Fibroblast of lung (primary cell): ENCODE data around the gene UGT1A1. TPM values are rescaled to one million over a fixed set of nuclear protein-coding genes. Genes with fewer than 3 reads are reported as not detected.

Experiments used
- DNase-seq, 2 donors: peaks; one replicate each; pipeline versions ENCODE4 v3.0.0 to v3.0.0-alpha.2; 2010; ENCODE audit warnings: low read depth in 2 of 2
- H2AFZ ChIP-seq: 2 replicates; pipeline ENCODE4 v1.5.1; 2012; ENCODE audit warnings: low read length, control low read depth, inconsistent platforms
- H3K27ac ChIP-seq: 2 replicates; pipeline ENCODE4 v1.5.1; 2011; ENCODE audit warnings: low read length, control low read depth; ENCODE audit not compliant: insufficient read depth
- H3K27me3 ChIP-seq: 2 replicates; pipeline ENCODE4 v1.5.1; 2011; ENCODE audit warnings: mild to moderate bottlenecking, low read length; ENCODE audit not compliant: control insufficient read depth, insufficient read depth
- H3K36me3 ChIP-seq: 2 replicates; pipeline ENCODE4 v1.5.1; 2011; ENCODE audit warnings: low read length; ENCODE audit not compliant: control insufficient read depth, insufficient read depth
- H3K4me1 ChIP-seq: 2 replicates; pipeline ENCODE4 v1.5.1; 2011; ENCODE audit warnings: low read length; ENCODE audit not compliant: control insufficient read depth, insufficient read depth; ENCODE audit errors: extremely low read depth
- H3K4me2 ChIP-seq: 2 replicates; pipeline ENCODE4 v1.5.1; 2011; ENCODE audit warnings: low read length, control low read depth; ENCODE audit not compliant: insufficient read depth; ENCODE audit errors: extremely low read depth
- H3K4me3 ChIP-seq, 4 experiments: fragments of 200-600 bp in 1 of 4; sonication (generic) in 1 of 4; replicated peaks in 1 of 4; 2 replicates each; pipeline ENCODE4 v1.5.1; 2011 to 2016; ENCODE audit warnings: low read length in 4 of 4, low read depth in 3 of 4, mild to moderate bottlenecking in 3 of 4, control low read depth in 2 of 4, inconsistent platforms in 1 of 4, mixed read lengths in 1 of 4; ENCODE audit not compliant: insufficient read depth in 1 of 4; ENCODE audit errors: control extremely low read depth in 1 of 4
- H3K79me2 ChIP-seq: 2 replicates; pipeline ENCODE4 v1.5.1; 2012; ENCODE audit warnings: mild to moderate bottlenecking, low read length, inconsistent platforms; ENCODE audit not compliant: control insufficient read depth, insufficient read depth
- H3K9ac ChIP-seq: 2 replicates; pipeline ENCODE4 v1.5.1; 2011; ENCODE audit warnings: mild to moderate bottlenecking, low read length, control low read depth; ENCODE audit not compliant: insufficient read depth
- H3K9me3 ChIP-seq: 2 replicates; pipeline ENCODE4 v1.5.1; 2012; ENCODE audit warnings: low read depth, low read length; ENCODE audit not compliant: control insufficient read depth, insufficient read depth
- H4K20me1 ChIP-seq: 2 replicates; pipeline ENCODE4 v1.5.1; 2011; ENCODE audit warnings: low read length; ENCODE audit not compliant: control insufficient read depth, insufficient read depth; ENCODE audit errors: extremely low read depth
- CTCF ChIP-seq, 2 donors: IDR thresholded peaks in 1 of 2; conservative IDR thresholded peaks in 1 of 2; 1 replicate in 1 of 2; 2 replicates in 1 of 2; pipeline ENCODE4 v1.5.1; 2011 to 2012; ENCODE audit warnings: low read length in 2 of 2, control low read depth in 1 of 2, inconsistent platforms in 1 of 2, low read depth in 1 of 2, mild to moderate bottlenecking in 1 of 2
- EZH2 ChIP-seq: IDR thresholded peaks from 2 replicates; pipeline ENCODE4 v1.5.1; 2012; ENCODE audit warnings: low read length, control low read depth, mild to moderate bottlenecking; ENCODE audit errors: missing control alignments
- polyA plus RNA-seq, 2 donors: library from polyadenylated mRNA; depleted of rRNA in 1 of 2; stranded (reverse) in 1 of 2; unstranded in 1 of 2; fragments of >200 nt; gene quantifications; 2 replicates each; pipeline ENCODE4 v1.2.1, GENCODE V29; 2011 to 2012; ENCODE audit warnings: missing spikeins in 1 of 2
- total RNA-seq: library from RNA; depleted of rRNA; stranded (reverse); fragments of >200 nt; gene quantifications from 2 replicates; pipeline ENCODE4 v1.2.1, GENCODE V29; 2014

The UGT1A1 gene
- total and polyA plus RNA-seq, 2 donors (not counting 1 experiment from before 2014, with no cell fraction given) = not detected

- Histone ChIP-seq H3K36me3 (no peaks in the 10 kb centered on the region), H3K27ac (no peak overlapping the region), H3K9me3 (no peaks in the 10 kb centered on the region), H2AFZ (no peak overlapping the region), H3K4me3 (no peak overlapping the region), H3K4me2 (no peak overlapping the region), H4K20me1 (no peaks in the 10 kb centered on the region), H3K27me3 (no peaks in the 10 kb centered on the region), H3K9ac (no peak overlapping the region), H3K79me2 (no peaks in the 10 kb centered on the region), H3K4me1 (no peaks in the 10 kb centered on the region)
- TF ChIP-seq EZH2 (no peak), CTCF (conservative IDR thresholded peaks at IDR 0.05 in 1 of 2, IDR thresholded peaks at IDR 0.05 in 1 of 2; ENCODE audit: low read depth in 1 of 2, low read length in 2 of 2) (no peak)
- DNase-seq = no peak
Measured at GRCh38 chr2:233779722-233780121, 19.7 kb downstream of the UGT1A1 start.

- H3K27ac ChIP-seq = no peak overlapping the region
- no peak overlapping the region for H2AFZ ChIP-seq
- no peak overlapping the region for H3K9ac ChIP-seq
- H3K79me2 ChIP-seq = no peaks in the 10 kb centered on the region
- no peak overlapping the region for H3K4me2 ChIP-seq
- TF ChIP-seq CTCF (conservative IDR thresholded peaks at IDR 0.05 in 1 of 2, IDR thresholded peaks at IDR 0.05 in 1 of 2; ENCODE audit: low read depth in 1 of 2, low read length in 2 of 2) = no peak
- TF ChIP-seq EZH2 = no peak
- H3K27me3 ChIP-seq = no peaks in the 10 kb centered on the region
- H3K9me3 ChIP-seq = no peaks in the 10 kb centered on the region
- no peak overlapping the region for H3K4me3 ChIP-seq
- H3K4me1 ChIP-seq = no peaks in the 10 kb centered on the region
- H4K20me1 ChIP-seq = no peaks in the 10 kb centered on the region
- no peaks in the 10 kb centered on the region for H3K36me3 ChIP-seq
- no peak for DNase-seq
Measured at GRCh38 chr2:233780771-233781170, 20.7 kb downstream of the UGT1A1 start.

- Histone ChIP-seq H2AFZ (no peak overlapping the region), H3K4me1 (no peaks in the 10 kb centered on the region), H3K9ac (no peak overlapping the region), H3K27ac (no peak overlapping the region), H3K4me2 (no peak overlapping the region), H3K9me3 (no peaks in the 10 kb centered on the region), H3K4me3 (no peak overlapping the region), H4K20me1 (no peaks in the 10 kb centered on the region), H3K79me2 (no peaks in the 10 kb centered on the region), H3K36me3 (no peaks in the 10 kb centered on the region), H3K27me3 (no peaks in the 10 kb centered on the region)
- no peak for DNase-seq
- no peak for TF ChIP-seq CTCF (conservative IDR thresholded peaks at IDR 0.05 in 1 of 2, IDR thresholded peaks at IDR 0.05 in 1 of 2; ENCODE audit: low read depth in 1 of 2, low read length in 2 of 2)
- TF ChIP-seq EZH2 = no peak
Measured at GRCh38 chr2:233789554-233789953, 29.5 kb downstream of the UGT1A1 start.
